NB4 (cell line): Measurements from ENCODE around the gene AOPEP.

ENCODE experiments used
- DNase-seq: peaks from one replicate; pipeline ENCODE4 v3.0.0; 2010; ENCODE audit warnings: low read depth
- H3K4me3 ChIP-seq: one replicate; pipeline ENCODE4 v1.5.1; 2011; ENCODE audit warnings: mild to moderate bottlenecking, low read depth, low read length, moderate library complexity
- MYC ChIP-seq: IDR thresholded peaks from 2 replicates; pipeline ENCODE4 v1.6.1; 2011; ENCODE audit warnings: low read depth, low read length
- POLR2A ChIP-seq: IDR thresholded peaks from 2 replicates; pipeline ENCODE4 v1.6.1; 2011; ENCODE audit warnings: mild to moderate bottlenecking; ENCODE audit not compliant: insufficient read length; ENCODE audit errors: extremely low read depth
- TF ChIP-seq, protein P1 (sequence below): IDR thresholded peaks from one replicate; pipeline ENCODE4 v1.5.1; 2012; ENCODE audit warnings: low read depth, low read length
- TF ChIP-seq, protein P2 (sequence below): IDR thresholded peaks from 2 replicates; pipeline ENCODE4 v1.6.1; 2011; ENCODE audit warnings: low read depth, low read length

Gene AOPEP

GRCh38 chr9:95065224-95065623 lies 338.7 kb downstream of the AOPEP start:
- DNase-seq: no peak
- no peak overlapping the region for H3K4me3 ChIP-seq
- TF ChIP-seq, protein P1, sequence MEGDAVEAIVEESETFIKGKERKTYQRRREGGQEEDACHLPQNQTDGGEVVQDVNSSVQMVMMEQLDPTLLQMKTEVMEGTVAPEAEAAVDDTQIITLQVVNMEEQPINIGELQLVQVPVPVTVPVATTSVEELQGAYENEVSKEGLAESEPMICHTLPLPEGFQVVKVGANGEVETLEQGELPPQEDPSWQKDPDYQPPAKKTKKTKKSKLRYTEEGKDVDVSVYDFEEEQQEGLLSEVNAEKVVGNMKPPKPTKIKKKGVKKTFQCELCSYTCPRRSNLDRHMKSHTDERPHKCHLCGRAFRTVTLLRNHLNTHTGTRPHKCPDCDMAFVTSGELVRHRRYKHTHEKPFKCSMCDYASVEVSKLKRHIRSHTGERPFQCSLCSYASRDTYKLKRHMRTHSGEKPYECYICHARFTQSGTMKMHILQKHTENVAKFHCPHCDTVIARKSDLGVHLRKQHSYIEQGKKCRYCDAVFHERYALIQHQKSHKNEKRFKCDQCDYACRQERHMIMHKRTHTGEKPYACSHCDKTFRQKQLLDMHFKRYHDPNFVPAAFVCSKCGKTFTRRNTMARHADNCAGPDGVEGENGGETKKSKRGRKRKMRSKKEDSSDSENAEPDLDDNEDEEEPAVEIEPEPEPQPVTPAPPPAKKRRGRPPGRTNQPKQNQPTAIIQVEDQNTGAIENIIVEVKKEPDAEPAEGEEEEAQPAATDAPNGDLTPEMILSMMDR: no peak
- TF ChIP-seq, protein P2, sequence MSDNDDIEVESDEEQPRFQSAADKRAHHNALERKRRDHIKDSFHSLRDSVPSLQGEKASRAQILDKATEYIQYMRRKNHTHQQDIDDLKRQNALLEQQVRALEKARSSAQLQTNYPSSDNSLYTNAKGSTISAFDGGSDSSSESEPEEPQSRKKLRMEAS: no peak
- TF ChIP-seq MYC: no peak
- TF ChIP-seq POLR2A: no peak

DNA sequence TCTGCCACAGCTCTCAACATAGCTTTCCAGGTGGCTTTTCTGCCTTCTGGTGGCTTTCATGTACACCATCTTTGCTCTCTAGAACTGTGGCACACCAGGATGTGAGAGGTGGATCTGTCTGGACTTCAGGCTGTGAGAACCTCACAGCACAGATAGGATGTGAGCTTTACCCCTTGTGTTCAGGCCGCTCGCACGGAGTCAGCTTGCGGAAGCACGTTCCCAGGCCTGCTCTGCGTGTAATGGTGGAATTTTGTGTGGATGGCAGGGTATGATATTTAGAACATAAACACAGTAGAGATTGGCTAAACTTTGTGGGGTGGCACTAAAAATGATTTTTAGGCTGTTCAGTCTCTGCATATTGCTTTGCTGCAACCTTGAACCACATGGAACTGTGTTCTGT lies 340.6 kb downstream of the AOPEP start:
- TF ChIP-seq, protein P2: no peak
- TF ChIP-seq MYC: no peak
- TF ChIP-seq, protein P1: no peak
- TF ChIP-seq POLR2A: no peak
- no peak overlapping the region for H3K4me3 ChIP-seq
- DNase-seq: no peak

GRCh38 chr9:95067897-95068296 lies 341.4 kb downstream of the AOPEP start:
- TF ChIP-seq, protein P1: no peak
- no peak for TF ChIP-seq MYC
- TF ChIP-seq POLR2A: no peak
- TF ChIP-seq, protein P2: no peak
- DNase-seq: no peak
- H3K4me3 ChIP-seq: no peak overlapping the region

- DNase-seq: no peak
- no peak overlapping the region for H3K4me3 ChIP-seq
- TF ChIP-seq, protein P1: no peak
- TF ChIP-seq POLR2A (no peak), MYC (no peak)
- TF ChIP-seq, protein P2: no peak
These were observed 344.1 kb downstream of the AOPEP start for GRCh38 chr9:95070549-95071021.

- no peak overlapping the region for H3K4me3 ChIP-seq
- DNase-seq: no peak
- TF ChIP-seq MYC: no peak
- TF ChIP-seq, protein P2: no peak
- TF ChIP-seq, protein P1: no peak
- no peak for TF ChIP-seq POLR2A
These were observed 345.0 kb downstream of the AOPEP start for GRCh38 chr9:95071450-95071849.

- DNase-seq: no peak
- TF ChIP-seq, protein P1: no peak
- TF ChIP-seq MYC (no peak), POLR2A (no peak)
- TF ChIP-seq, protein P2: no peak
- no peak overlapping the region for H3K4me3 ChIP-seq
These were observed 345.4 kb downstream of the AOPEP start for GRCh38 chr9:95071925-95072324.
